Fibroblast of lung (primary cell): ENCODE results near the gene THSD7A. TPM values are rescaled to one million over a fixed set of nuclear protein-coding genes. Genes with fewer than 3 reads are reported as not detected.

Source experiments
- DNase-seq, 2 donors: peaks; one replicate each; pipeline versions ENCODE4 v3.0.0 to v3.0.0-alpha.2; 2010; ENCODE audit warnings: low read depth in 2 of 2
- H2AFZ ChIP-seq: 2 replicates; pipeline ENCODE4 v1.5.1; 2012; ENCODE audit warnings: low read length, control low read depth, inconsistent platforms
- H3K27ac ChIP-seq: 2 replicates; pipeline ENCODE4 v1.5.1; 2011; ENCODE audit warnings: low read length, control low read depth; ENCODE audit not compliant: insufficient read depth
- H3K27me3 ChIP-seq: 2 replicates; pipeline ENCODE4 v1.5.1; 2011; ENCODE audit warnings: mild to moderate bottlenecking, low read length; ENCODE audit not compliant: control insufficient read depth, insufficient read depth
- H3K36me3 ChIP-seq: 2 replicates; pipeline ENCODE4 v1.5.1; 2011; ENCODE audit warnings: low read length; ENCODE audit not compliant: control insufficient read depth, insufficient read depth
- H3K4me1 ChIP-seq: 2 replicates; pipeline ENCODE4 v1.5.1; 2011; ENCODE audit warnings: low read length; ENCODE audit not compliant: control insufficient read depth, insufficient read depth; ENCODE audit errors: extremely low read depth
- H3K4me2 ChIP-seq: 2 replicates; pipeline ENCODE4 v1.5.1; 2011; ENCODE audit warnings: low read length, control low read depth; ENCODE audit not compliant: insufficient read depth; ENCODE audit errors: extremely low read depth
- H3K4me3 ChIP-seq, 4 experiments: fragments of 200-600 bp in 1 of 4; sonication (generic) in 1 of 4; replicated peaks in 1 of 4; 2 replicates each; pipeline ENCODE4 v1.5.1; 2011 to 2016; ENCODE audit warnings: low read length in 4 of 4, low read depth in 3 of 4, mild to moderate bottlenecking in 3 of 4, control low read depth in 2 of 4, inconsistent platforms in 1 of 4, mixed read lengths in 1 of 4; ENCODE audit not compliant: insufficient read depth in 1 of 4; ENCODE audit errors: control extremely low read depth in 1 of 4
- H3K79me2 ChIP-seq: 2 replicates; pipeline ENCODE4 v1.5.1; 2012; ENCODE audit warnings: mild to moderate bottlenecking, low read length, inconsistent platforms; ENCODE audit not compliant: control insufficient read depth, insufficient read depth
- H3K9ac ChIP-seq: 2 replicates; pipeline ENCODE4 v1.5.1; 2011; ENCODE audit warnings: mild to moderate bottlenecking, low read length, control low read depth; ENCODE audit not compliant: insufficient read depth
- H3K9me3 ChIP-seq: 2 replicates; pipeline ENCODE4 v1.5.1; 2012; ENCODE audit warnings: low read depth, low read length; ENCODE audit not compliant: control insufficient read depth, insufficient read depth
- H4K20me1 ChIP-seq: 2 replicates; pipeline ENCODE4 v1.5.1; 2011; ENCODE audit warnings: low read length; ENCODE audit not compliant: control insufficient read depth, insufficient read depth; ENCODE audit errors: extremely low read depth
- EZH2 ChIP-seq: IDR thresholded peaks from 2 replicates; pipeline ENCODE4 v1.5.1; 2012; ENCODE audit warnings: low read length, control low read depth, mild to moderate bottlenecking; ENCODE audit errors: missing control alignments
- polyA plus RNA-seq, 2 donors: library from polyadenylated mRNA; depleted of rRNA in 1 of 2; stranded (reverse) in 1 of 2; unstranded in 1 of 2; fragments of >200 nt; gene quantifications; 2 replicates each; pipeline ENCODE4 v1.2.1, GENCODE V29; 2011 to 2012; ENCODE audit warnings: missing spikeins in 1 of 2
- total RNA-seq: library from RNA; depleted of rRNA; stranded (reverse); fragments of >200 nt; gene quantifications from 2 replicates; pipeline ENCODE4 v1.2.1, GENCODE V29; 2014
- TF ChIP-seq, protein P1 (sequence below), 2 donors: IDR thresholded peaks in 1 of 2; conservative IDR thresholded peaks in 1 of 2; 1 replicate in 1 of 2; 2 replicates in 1 of 2; pipeline ENCODE4 v1.5.1; 2011 to 2012; ENCODE audit warnings: low read length in 2 of 2, control low read depth in 1 of 2, inconsistent platforms in 1 of 2, low read depth in 1 of 2, mild to moderate bottlenecking in 1 of 2

Gene THSD7A
- total and polyA plus RNA-seq, 2 donors (not counting 1 experiment from before 2014, with no cell fraction given) = 0.02 to 0.83 TPM

DNA sequence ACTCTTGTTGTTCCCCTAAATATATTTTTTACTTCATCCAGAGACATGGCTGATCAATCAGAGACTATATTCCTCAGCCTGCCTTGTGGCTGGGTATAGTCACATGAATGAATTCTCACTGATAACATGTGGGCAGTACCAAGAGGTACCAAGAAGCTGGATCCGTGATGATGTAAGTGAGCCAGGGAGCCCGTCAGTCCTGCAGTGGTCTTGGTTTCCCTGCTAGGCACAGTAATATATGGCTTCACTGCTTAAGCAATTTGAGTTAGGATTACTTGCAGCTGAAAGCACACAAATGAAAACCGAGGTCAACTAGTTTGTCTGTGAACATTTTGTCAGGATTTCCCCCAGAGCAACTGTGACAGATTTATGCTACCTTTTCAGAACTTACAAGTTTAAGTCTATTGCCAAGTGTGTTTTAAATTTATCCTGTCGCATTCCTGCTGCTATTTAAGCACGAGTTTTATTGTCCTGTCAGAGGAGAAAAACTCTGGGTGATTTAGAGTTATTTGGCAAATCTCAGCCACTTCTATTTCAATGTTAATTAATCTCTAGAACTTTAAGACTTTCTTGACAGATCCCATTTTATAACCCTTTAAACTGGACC lies 476.5 kb downstream of the THSD7A start:
- no peak overlapping the region for H3K9ac ChIP-seq
- H3K79me2 ChIP-seq = no peaks in the 10 kb centered on the region
- TF ChIP-seq, protein P1, sequence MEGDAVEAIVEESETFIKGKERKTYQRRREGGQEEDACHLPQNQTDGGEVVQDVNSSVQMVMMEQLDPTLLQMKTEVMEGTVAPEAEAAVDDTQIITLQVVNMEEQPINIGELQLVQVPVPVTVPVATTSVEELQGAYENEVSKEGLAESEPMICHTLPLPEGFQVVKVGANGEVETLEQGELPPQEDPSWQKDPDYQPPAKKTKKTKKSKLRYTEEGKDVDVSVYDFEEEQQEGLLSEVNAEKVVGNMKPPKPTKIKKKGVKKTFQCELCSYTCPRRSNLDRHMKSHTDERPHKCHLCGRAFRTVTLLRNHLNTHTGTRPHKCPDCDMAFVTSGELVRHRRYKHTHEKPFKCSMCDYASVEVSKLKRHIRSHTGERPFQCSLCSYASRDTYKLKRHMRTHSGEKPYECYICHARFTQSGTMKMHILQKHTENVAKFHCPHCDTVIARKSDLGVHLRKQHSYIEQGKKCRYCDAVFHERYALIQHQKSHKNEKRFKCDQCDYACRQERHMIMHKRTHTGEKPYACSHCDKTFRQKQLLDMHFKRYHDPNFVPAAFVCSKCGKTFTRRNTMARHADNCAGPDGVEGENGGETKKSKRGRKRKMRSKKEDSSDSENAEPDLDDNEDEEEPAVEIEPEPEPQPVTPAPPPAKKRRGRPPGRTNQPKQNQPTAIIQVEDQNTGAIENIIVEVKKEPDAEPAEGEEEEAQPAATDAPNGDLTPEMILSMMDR (conservative IDR thresholded peaks at IDR 0.05 in 1 of 2, IDR thresholded peaks at IDR 0.05 in 1 of 2; ENCODE audit: low read depth in 1 of 2, low read length in 2 of 2) = no peak
- TF ChIP-seq EZH2 = no peak
- H3K4me1 ChIP-seq = no peaks in the 10 kb centered on the region
- no peak overlapping the region for H3K4me2 ChIP-seq
- no peaks in the 10 kb centered on the region for H3K36me3 ChIP-seq
- no peaks in the 10 kb centered on the region for H3K27me3 ChIP-seq
- H4K20me1 ChIP-seq = no peaks in the 10 kb centered on the region
- no peak for DNase-seq
- no peak overlapping the region for H3K4me3 ChIP-seq
- H3K9me3 ChIP-seq = no peaks in the 10 kb centered on the region
- H3K27ac ChIP-seq = no peak overlapping the region
- H2AFZ ChIP-seq = no peak overlapping the region

DNA sequence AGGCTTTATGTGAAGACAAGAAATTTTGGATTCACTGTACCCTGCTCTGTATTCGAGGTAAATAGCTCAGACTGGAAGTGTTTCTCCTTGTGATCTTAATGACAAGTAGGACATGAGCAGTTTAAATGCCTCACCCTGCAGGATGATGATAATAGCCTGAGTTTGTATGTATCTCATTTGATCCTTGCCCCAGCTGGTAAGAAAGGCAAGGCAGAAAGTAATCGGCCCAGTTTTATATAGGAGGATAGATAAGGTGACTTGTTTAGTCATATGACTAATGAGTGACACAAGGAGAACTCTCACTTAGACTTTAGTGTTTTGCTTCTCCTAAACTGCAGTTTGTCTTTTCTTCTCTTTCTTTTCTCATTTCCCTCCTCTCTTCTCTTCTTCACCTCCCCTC lies 485.7 kb downstream of the THSD7A start:
- no peaks in the 10 kb centered on the region for H3K9me3 ChIP-seq
- no peaks in the 10 kb centered on the region for H3K4me1 ChIP-seq
- TF ChIP-seq EZH2 = no peak
- TF ChIP-seq, protein P1 (conservative IDR thresholded peaks at IDR 0.05 in 1 of 2, IDR thresholded peaks at IDR 0.05 in 1 of 2; ENCODE audit: low read depth in 1 of 2, low read length in 2 of 2) = no peak
- no peak overlapping the region for H3K9ac ChIP-seq
- DNase-seq = peak in 1 of 2 donors; percentile 3
- H3K36me3 ChIP-seq = no peaks in the 10 kb centered on the region
- H4K20me1 ChIP-seq = no peaks in the 10 kb centered on the region
- H3K27me3 ChIP-seq = no peaks in the 10 kb centered on the region
- H2AFZ ChIP-seq = no peak overlapping the region
- H3K79me2 ChIP-seq = no peaks in the 10 kb centered on the region
- H3K4me2 ChIP-seq = no peak overlapping the region
- H3K27ac ChIP-seq = no peak overlapping the region
- H3K4me3 ChIP-seq = no peak overlapping the region

DNA sequence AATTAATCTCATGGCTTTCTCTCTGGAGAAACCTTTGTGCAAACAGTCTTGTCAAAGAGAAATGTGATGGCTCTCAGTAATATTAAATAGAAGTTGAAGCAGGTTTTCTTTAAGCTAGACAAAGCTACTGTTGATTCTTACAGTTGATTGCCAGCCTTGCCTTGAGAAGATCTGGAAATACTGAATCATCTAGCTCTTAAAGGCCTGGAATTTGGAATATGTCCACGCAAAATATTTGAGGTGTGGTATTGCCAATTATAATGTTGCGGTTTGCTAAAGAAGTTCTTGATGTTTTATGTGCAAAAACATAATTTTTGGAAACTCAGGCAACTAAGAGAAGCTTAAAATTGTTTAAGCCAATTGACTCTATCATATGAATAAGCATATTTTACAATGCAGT lies 486.4 kb downstream of the THSD7A start:
- Histone ChIP-seq H3K4me3 (no peak overlapping the region), H3K9me3 (no peaks in the 10 kb centered on the region), H3K4me1 (no peaks in the 10 kb centered on the region), H3K4me2 (no peak overlapping the region), H3K79me2 (no peaks in the 10 kb centered on the region), H3K36me3 (no peaks in the 10 kb centered on the region), H3K27me3 (no peaks in the 10 kb centered on the region), H2AFZ (no peak overlapping the region), H3K27ac (no peak overlapping the region), H4K20me1 (no peaks in the 10 kb centered on the region), H3K9ac (no peak overlapping the region)
- no peak for TF ChIP-seq EZH2
- TF ChIP-seq, protein P1 (conservative IDR thresholded peaks at IDR 0.05 in 1 of 2, IDR thresholded peaks at IDR 0.05 in 1 of 2; ENCODE audit: low read depth in 1 of 2, low read length in 2 of 2) = no peak
- peak in 1 of 2 donors; percentile 87 for DNase-seq
